K562 (cell line): ENCODE measurements around the gene ZNF613. TPM values are rescaled to one million over a fixed set of nuclear protein-coding genes. Genes with fewer than 3 reads are reported as not detected.

Source experiments
- E4F1 ChIP-seq: fragments of 250-450 bp; sonication (Bioruptor Pico); IDR thresholded peaks from 2 replicates; pipeline ENCODE4 v1.5.0; 2021; ENCODE audit warnings: mild to moderate bottlenecking, borderline replicate concordance
- L3MBTL2 ChIP-seq: fragments of 450-650 bp; IDR thresholded peaks from 2 replicates; pipeline ENCODE4 v1.6.1; 2016; ENCODE audit warnings: mild to moderate bottlenecking, moderate library complexity
- MGA ChIP-seq: fragments of 450-650 bp; IDR thresholded peaks from 2 replicates; pipeline ENCODE4 v1.6.1; 2016; ENCODE audit warnings: mild to moderate bottlenecking, moderate library complexity
- PRMT5 ChIP-seq: sonication (generic); formaldehyde crosslinking; IDR thresholded peaks from 2 replicates; pipeline ENCODE4 v1.5.0; 2020; ENCODE audit warnings: missing genetic modification reagents
- SIN3A ChIP-seq, 2 experiments: fragments of 150-350 bp in 1 of 2; IDR thresholded peaks; 2 replicates each; pipeline ENCODE4 v1.6.1; 2011 to 2016; ENCODE audit warnings: borderline replicate concordance in 2 of 2, low read depth in 2 of 2, low read length in 2 of 2, mild to moderate bottlenecking in 2 of 2, moderate library complexity in 2 of 2; ENCODE audit not compliant: control insufficient read depth in 1 of 2
- ZBTB43 ChIP-seq: sonication (generic); formaldehyde crosslinking; IDR thresholded peaks from 2 replicates; pipeline ENCODE4 v1.8.0; 2023; ENCODE audit warnings: mild to moderate bottlenecking, missing genetic modification reagents
- polyA plus RNA-seq, 8 experiments: library from polyadenylated mRNA; depleted of rRNA in 4 of 8; stranded (reverse) in 5 of 8; unstranded in 3 of 8; fragments of >200 nt; fragmentation: Nextera tagmentation in 2 of 8; fragmentation: Illumina TruSeq in 1 of 8; extraction: Ambion mirVana in 2 of 8; extraction: Trizol in 1 of 8; gene quantifications; 2 replicates each; pipeline versions ENCODE4 v1.2.1 to v1.2.3, GENCODE V29; 2011 to 2014; ENCODE audit warnings: inconsistent platforms in 1 of 8, missing spikeins in 1 of 8
- total RNA-seq, 7 experiments: library from RNA; depleted of rRNA in 6 of 7; stranded (reverse); fragments of >200 nt in 6 of 7; fragmentation: Illumina TruSeq in 2 of 7; extraction: Trizol in 2 of 7; gene quantifications; 2 replicates each; pipeline versions ENCODE4 v1.2.1 to v1.2.3, GENCODE V29; 2011 to 2021; ENCODE audit warnings: low replicate concordance in 1 of 7
- TF ChIP-seq, protein P1 (sequence below): fragments of 450-650 bp; IDR thresholded peaks from 2 replicates; pipeline ENCODE4 v1.6.1; 2016; ENCODE audit warnings: missing biosample characterization, missing genetic modification characterization
- TF ChIP-seq, protein P2 (sequence below): fragments of 200-800 bp; sonication (Bioruptor generic); IDR thresholded peaks from 2 replicates; pipeline ENCODE4 v1.6.1; 2017; ENCODE audit warnings: missing genetic modification characterization, missing compliant biosample characterization

ZNF613 gene
- total and polyA plus RNA-seq, 9 of the 15 experiments (the other 6 are each of a cell fraction or from before 2014, with no cell fraction given) = 2.1 to 4.5 (median 2.7) TPM

DNA sequence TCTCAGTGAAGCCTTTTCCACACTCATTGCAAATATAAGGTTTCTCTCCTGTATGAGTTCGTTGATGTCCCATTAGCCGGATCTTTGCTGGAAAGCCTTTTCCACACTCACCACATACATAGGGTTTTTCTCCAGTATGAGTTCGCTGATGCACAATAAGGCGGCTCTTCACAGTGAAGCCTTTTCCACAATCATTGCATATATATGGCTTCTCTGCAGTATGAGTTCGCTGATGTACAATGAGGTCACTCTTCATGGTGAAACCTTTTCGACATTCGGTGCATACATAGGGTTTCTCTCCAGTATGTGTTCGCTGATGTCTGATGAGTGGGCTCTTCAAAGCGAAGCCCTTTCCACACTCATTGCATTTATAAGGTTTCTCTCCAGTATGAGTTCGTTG, 66.2 kb downstream of the ZNF613 start (continued):
- TF ChIP-seq, protein P1, sequence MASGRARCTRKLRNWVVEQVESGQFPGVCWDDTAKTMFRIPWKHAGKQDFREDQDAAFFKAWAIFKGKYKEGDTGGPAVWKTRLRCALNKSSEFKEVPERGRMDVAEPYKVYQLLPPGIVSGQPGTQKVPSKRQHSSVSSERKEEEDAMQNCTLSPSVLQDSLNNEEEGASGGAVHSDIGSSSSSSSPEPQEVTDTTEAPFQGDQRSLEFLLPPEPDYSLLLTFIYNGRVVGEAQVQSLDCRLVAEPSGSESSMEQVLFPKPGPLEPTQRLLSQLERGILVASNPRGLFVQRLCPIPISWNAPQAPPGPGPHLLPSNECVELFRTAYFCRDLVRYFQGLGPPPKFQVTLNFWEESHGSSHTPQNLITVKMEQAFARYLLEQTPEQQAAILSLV (tag) = no peak
- TF ChIP-seq MGA = no peak
- no peak for TF ChIP-seq E4F1 (CRISPR knock-in tag)
- TF ChIP-seq PRMT5 (CRISPR knock-in tag) = no peak
- TF ChIP-seq, protein P2, sequence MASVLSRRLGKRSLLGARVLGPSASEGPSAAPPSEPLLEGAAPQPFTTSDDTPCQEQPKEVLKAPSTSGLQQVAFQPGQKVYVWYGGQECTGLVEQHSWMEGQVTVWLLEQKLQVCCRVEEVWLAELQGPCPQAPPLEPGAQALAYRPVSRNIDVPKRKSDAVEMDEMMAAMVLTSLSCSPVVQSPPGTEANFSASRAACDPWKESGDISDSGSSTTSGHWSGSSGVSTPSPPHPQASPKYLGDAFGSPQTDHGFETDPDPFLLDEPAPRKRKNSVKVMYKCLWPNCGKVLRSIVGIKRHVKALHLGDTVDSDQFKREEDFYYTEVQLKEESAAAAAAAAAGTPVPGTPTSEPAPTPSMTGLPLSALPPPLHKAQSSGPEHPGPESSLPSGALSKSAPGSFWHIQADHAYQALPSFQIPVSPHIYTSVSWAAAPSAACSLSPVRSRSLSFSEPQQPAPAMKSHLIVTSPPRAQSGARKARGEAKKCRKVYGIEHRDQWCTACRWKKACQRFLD = no peak
- no peak for TF ChIP-seq SIN3A (IDR thresholded peaks at IDR 0.05; ENCODE audit: borderline replicate concordance in 2 of 2, control insufficient read depth in 1 of 2, low read depth in 2 of 2, low read length in 2 of 2)
- TF ChIP-seq ZBTB43 (CRISPR knock-in tag) = no peak
- no peak for TF ChIP-seq L3MBTL2
